Ecto neural progenitor cell (in vitro differentiated cells): ENCODE data around the gene TMPRSS12.
"Not testable (repeated sequence)": the region's sequence is repeated elsewhere in the genome, so short reads cannot be mapped to it uniquely, and the experiment has no call there.

Source experiments
- DNase-seq: peaks from one replicate; pipeline ENCODE4 v3.0.0-alpha.2; 2018; ENCODE audit warnings: low spot score

Gene TMPRSS12

GRCh38 chr12:50859621-50860310 lies 17.0 kb downstream of the TMPRSS12 start:
- no peak for DNase-seq

GRCh38 chr12:50862316-50862715 lies 19.6 kb downstream of the TMPRSS12 start:
- no peak for DNase-seq

DNA sequence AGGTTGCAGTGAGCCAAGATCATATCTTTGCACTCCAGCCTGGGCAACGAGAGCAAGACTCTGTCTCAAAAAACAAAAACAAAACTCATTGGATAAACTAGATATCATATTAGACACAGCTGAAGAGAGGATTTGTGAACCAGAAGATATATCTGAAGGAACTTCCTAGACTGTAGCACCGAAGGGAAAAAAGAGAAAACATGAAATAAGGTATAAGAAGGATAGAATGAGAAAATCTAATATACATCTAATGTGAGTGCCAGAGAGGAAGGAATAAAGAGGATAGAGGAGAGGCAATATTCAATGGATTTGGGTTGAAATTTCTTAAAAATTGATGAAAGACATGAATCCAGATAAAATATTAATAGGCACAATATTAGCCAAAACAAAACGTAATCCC lies 22.5 kb downstream of the TMPRSS12 start:
- no peak for DNase-seq

GRCh38 chr12:50868881-50869280 lies 26.2 kb downstream of the TMPRSS12 start:
- not testable (repeated sequence) for DNase-seq

- DNase-seq = no peak
Observed at GRCh38 chr12:50882563-50882962, 39.8 kb downstream of the TMPRSS12 start.

- no peak for DNase-seq
Observed at GRCh38 chr12:50887191-50887590, 44.5 kb downstream of the TMPRSS12 start.

GRCh38 chr12:50888666-50889065 lies 45.9 kb downstream of the TMPRSS12 start:
- no peak for DNase-seq

GRCh38 chr12:50894241-50894640 lies 51.5 kb downstream of the TMPRSS12 start:
- DNase-seq = no peak

DNA sequence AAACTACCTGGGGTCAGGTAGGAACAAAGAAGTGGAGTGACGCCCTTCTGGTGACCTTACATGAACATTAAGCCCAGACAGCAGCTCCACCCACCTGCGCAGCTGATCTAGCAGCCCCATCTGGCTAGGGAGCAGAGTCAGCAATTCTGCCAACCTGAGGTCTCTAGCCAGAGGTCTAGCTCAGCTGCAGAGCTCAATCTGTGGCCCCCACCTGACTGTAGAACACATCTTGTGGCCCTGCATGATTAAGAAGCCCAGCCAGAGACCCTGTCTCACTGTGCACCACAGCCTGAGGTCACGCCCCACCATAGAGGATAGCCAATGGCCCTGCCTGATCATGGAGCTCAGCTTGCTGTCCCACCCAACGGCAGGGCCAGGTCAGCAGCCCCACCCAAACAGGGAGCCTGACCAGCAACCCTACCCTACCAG lies 59.0 kb downstream of the TMPRSS12 start:
- DNase-seq = no peak

- not testable (repeated sequence) for DNase-seq
Observed at GRCh38 chr12:50908479-50908878, 65.8 kb downstream of the TMPRSS12 start.

- DNase-seq = not testable (repeated sequence)
Observed at GRCh38 chr12:50912361-50912760, 69.6 kb downstream of the TMPRSS12 start.

- no peak for DNase-seq
Observed at GRCh38 chr12:50913224-50913623, 70.5 kb downstream of the TMPRSS12 start.

- no peak for DNase-seq
Observed at GRCh38 chr12:50914872-50915484, 72.3 kb downstream of the TMPRSS12 start.

- no peak for DNase-seq
Observed at GRCh38 chr12:50916292-50916691, 73.6 kb downstream of the TMPRSS12 start.

- DNase-seq = no peak
Observed at GRCh38 chr12:50918584-50919316, 76.0 kb downstream of the TMPRSS12 start.

GRCh38 chr12:50922820-50923219 lies 80.1 kb downstream of the TMPRSS12 start:
- no peak for DNase-seq

- no peak for DNase-seq
Observed at GRCh38 chr12:50923361-50924130, 80.8 kb downstream of the TMPRSS12 start.

GRCh38 chr12:50924131-50924438 lies 81.4 kb downstream of the TMPRSS12 start:
- DNase-seq = no peak

DNA sequence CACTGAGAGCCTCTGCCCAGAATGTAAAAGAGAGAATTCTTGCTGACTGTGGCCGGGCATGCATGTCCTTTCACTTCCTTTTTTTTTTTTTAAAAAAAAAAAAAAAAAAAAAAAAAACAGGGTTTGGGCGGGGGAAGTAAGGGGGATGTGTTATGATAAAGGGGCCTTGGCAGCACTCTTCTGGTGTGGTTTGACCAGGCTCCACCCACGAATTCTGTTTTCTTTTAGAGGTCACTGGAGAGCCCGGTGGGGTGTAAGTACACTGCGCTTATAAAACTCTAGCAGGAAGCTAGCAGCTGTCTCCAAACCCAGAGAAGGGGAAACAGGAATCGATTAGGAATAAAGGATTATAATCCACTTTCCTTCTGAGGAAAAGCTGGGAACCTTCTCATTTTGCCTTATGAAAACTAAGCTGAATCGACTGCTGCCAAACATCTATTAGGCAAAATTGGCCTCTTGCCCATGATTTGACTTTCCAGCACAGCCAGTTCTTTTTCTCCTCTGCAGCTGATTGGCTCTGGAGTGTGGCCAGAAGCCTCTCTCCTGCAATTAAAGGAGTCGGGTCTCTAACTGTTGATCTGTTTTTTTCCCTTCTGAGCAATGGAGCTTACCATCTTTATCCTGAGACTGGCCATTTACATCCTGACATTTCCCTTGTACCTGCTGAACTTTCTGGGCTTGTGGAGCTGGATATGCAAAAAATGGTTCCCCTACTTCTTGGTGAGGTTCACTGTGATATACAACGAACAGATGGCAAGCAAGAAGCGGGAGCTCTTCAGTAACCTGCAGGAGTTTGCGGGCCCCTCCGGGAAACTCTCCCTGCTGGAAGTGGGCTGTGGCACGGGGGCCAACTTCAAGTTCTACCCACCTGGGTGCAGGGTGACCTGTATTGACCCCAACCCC lies 82.0 kb downstream of the TMPRSS12 start:
- peak; percentile 60 for DNase-seq

- DNase-seq = no peak
Observed at GRCh38 chr12:50925342-50925651, 82.6 kb downstream of the TMPRSS12 start.

- no peak for DNase-seq
Observed at GRCh38 chr12:50925920-50926319, 83.2 kb downstream of the TMPRSS12 start.

- no peak for DNase-seq
Observed at GRCh38 chr12:50926415-50926814, 83.7 kb downstream of the TMPRSS12 start.
